RWPE2 (cell line): ENCODE measurements around the gene TTC21A.
"Not testable (repeated sequence)": the region's sequence is repeated elsewhere in the genome, so short reads cannot be mapped to it uniquely, and the experiment has no call there.

Experiments used
- ATAC-seq: fragments of 200-7000 bp; cut with Tn5 transposase; 3 replicates; pipeline ENCODE4 v1.9.1; 2021; ENCODE audit warnings: low read depth
- DNase-seq: peaks from one replicate; pipeline ENCODE4 v3.0.0-alpha.2; 2020; ENCODE audit warnings: low spot score
- H3K27ac ChIP-seq: fragments of 450-650 bp; 2 replicates; pipeline ENCODE4 v1.5.1; 2017; ENCODE audit warnings: mild to moderate bottlenecking; ENCODE audit not compliant: poor library complexity, severe bottlenecking
- H3K27me3 ChIP-seq: fragments of 250-450 bp; sonication (Bioruptor Pico); 2 replicates; pipeline ENCODE4 v1.5.1; 2021; ENCODE audit warnings: mild to moderate bottlenecking, moderate library complexity; ENCODE audit not compliant: insufficient read depth, poor library complexity, severe bottlenecking
- H3K36me3 ChIP-seq: fragments of 250-450 bp; sonication (Bioruptor Pico); 2 replicates; pipeline ENCODE4 v1.5.1; 2020; ENCODE audit warnings: low read depth, mild to moderate bottlenecking, moderate library complexity
- H3K4me1 ChIP-seq: fragments of 250-450 bp; sonication (Bioruptor Pico); 2 replicates; pipeline ENCODE4 v1.5.1; 2021; ENCODE audit warnings: mild to moderate bottlenecking, moderate library complexity; ENCODE audit not compliant: insufficient read depth, poor library complexity, severe bottlenecking
- H3K4me3 ChIP-seq: fragments of 250-450 bp; sonication (Bioruptor Pico); 2 replicates; pipeline ENCODE4 v1.5.1; 2021; ENCODE audit warnings: mild to moderate bottlenecking, moderate library complexity; ENCODE audit not compliant: severe bottlenecking
- H3K9me3 ChIP-seq: fragments of 250-450 bp; sonication (Bioruptor Pico); 2 replicates; pipeline ENCODE4 v1.5.1; 2021; ENCODE audit warnings: mild to moderate bottlenecking, moderate library complexity; ENCODE audit not compliant: severe bottlenecking
- CTCF ChIP-seq: fragments of 450-650 bp; IDR thresholded peaks from one replicate; pipeline ENCODE4 v1.5.1; 2017; ENCODE audit warnings: mild to moderate bottlenecking, moderate library complexity; ENCODE audit not compliant: poor library complexity, severe bottlenecking

Gene TTC21A

GRCh38 chr3:39107388-39108199, at the start of gene TTC21A, which contains the start of gene GORASP1:
TSS of gene TTC21A (plus strand) at chr3:39107680. CDS start at chr3:39107838, 158 bp downstream.
TSS of gene GORASP1 (minus strand) at chr3:39107627. CDS start at chr3:39107541, 86 bp downstream.
- Histone ChIP-seq H3K27me3 (no peaks in the 10 kb centered on the region), H3K9me3 (no peaks in the 10 kb centered on the region), H3K4me1 (peaks cover 14% of the 10 kb centered on the region), H3K36me3 (no peaks in the 10 kb centered on the region), H3K27ac (peak within 1 kb of the TSS; percentile 65), H3K4me3 (peak within 1 kb of the TSS; percentile 84)
- no peak for TF ChIP-seq CTCF
- DNase-seq (no peak), ATAC-seq (peak; percentile 82)

GRCh38 chr3:39061228-39061627, 46.3 kb upstream of the TTC21A start:
- H3K4me3 ChIP-seq, DNase-seq: not testable (repeated sequence)

GRCh38 chr3:39062180-39062579, 45.3 kb upstream of the TTC21A start:
- DNase-seq (no peak), ATAC-seq (no peak)
- Histone ChIP-seq H3K4me3 (no peak overlapping the region), H3K27ac (no peak overlapping the region), H3K4me1 (no peaks in the 10 kb centered on the region), H3K27me3 (no peaks in the 10 kb centered on the region), H3K36me3 (peaks cover 17% of the 10 kb centered on the region), H3K9me3 (no peaks in the 10 kb centered on the region)
- TF ChIP-seq CTCF, result no peak

More at GRCh38 chr3:39061228-39061627, 46.3 kb upstream of the TTC21A start:
- H3K9me3 ChIP-seq, H3K27me3 ChIP-seq, ATAC-seq, H3K4me1 ChIP-seq, H3K27ac ChIP-seq: not testable (repeated sequence)
- peaks cover 11% of the 10 kb centered on the region for H3K36me3 ChIP-seq

DNA sequence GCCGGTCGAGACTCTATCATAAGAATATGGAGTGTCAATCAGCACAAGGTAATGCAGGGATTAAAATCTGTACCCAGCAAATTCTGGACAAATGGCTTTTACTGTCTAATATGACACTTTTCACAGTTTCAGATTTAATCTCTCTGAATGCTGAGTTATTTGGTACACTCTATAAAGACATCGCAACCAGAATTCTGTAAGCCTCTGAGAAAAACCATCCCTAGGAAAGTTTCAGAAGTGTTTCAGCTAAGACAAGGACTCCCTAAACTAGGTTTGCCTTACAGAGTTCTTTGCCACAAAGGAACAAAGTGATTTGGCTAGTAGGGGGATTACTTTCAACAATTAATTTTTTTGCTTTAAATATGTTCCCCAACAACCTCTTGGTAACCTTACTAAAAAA, 44.3 kb upstream of the TTC21A start:
- no peak overlapping the region for H3K4me3 ChIP-seq
- no peaks in the 10 kb centered on the region for H3K9me3 ChIP-seq
- H3K4me1 ChIP-seq, result no peaks in the 10 kb centered on the region
- no peak for ATAC-seq
- no peak for DNase-seq
- no peak for TF ChIP-seq CTCF
- no peak overlapping the region for H3K27ac ChIP-seq
- H3K27me3 ChIP-seq, result no peaks in the 10 kb centered on the region
- H3K36me3 ChIP-seq, result peaks cover 27% of the 10 kb centered on the region

DNA sequence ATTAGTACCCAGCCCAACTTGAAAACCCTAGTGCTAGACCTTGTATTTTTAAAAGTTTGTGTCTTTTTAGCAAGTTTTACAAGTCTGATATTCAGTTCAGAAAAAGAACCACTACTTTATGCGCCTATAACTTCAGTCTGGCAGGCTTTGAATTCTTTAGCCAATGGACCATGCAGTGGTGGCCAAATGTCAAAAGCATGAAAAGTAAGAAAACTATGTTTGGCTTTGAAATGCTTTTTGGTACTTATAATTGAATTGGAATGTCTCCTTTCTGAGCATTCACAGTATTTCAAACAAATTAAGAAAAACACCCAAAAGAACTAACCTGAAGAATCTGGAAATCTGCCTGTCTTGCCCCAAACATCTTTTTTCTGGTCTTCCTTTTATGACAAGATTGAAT, 42.8 kb upstream of the TTC21A start:
- Histone ChIP-seq H3K36me3 (peaks cover 39% of the 10 kb centered on the region), H3K9me3 (no peaks in the 10 kb centered on the region), H3K4me1 (no peaks in the 10 kb centered on the region), H3K27me3 (no peaks in the 10 kb centered on the region), H3K4me3 (no peak overlapping the region), H3K27ac (no peak overlapping the region)
- TF ChIP-seq CTCF, result no peak
- no peak for ATAC-seq
- DNase-seq, result no peak
